IPS-NIHi7 (cell line): ENCODE data around the gene DIPK1B.

ENCODE experiments used
- DNase-seq: peaks from one replicate; pipeline ENCODE4 v3.0.0; 2012; ENCODE audit warnings: mixed read lengths; ENCODE audit errors: extremely low spot score

DIPK1B gene

GRCh38 chr9:136711751-136712689, at the start of gene DIPK1B:
Gene DIPK1B, plus strand, starts transcription at chr9:136712572. Its CDS starts 94 bp downstream, at chr9:136712666.
- peak; percentile 99 for DNase-seq

DNA sequence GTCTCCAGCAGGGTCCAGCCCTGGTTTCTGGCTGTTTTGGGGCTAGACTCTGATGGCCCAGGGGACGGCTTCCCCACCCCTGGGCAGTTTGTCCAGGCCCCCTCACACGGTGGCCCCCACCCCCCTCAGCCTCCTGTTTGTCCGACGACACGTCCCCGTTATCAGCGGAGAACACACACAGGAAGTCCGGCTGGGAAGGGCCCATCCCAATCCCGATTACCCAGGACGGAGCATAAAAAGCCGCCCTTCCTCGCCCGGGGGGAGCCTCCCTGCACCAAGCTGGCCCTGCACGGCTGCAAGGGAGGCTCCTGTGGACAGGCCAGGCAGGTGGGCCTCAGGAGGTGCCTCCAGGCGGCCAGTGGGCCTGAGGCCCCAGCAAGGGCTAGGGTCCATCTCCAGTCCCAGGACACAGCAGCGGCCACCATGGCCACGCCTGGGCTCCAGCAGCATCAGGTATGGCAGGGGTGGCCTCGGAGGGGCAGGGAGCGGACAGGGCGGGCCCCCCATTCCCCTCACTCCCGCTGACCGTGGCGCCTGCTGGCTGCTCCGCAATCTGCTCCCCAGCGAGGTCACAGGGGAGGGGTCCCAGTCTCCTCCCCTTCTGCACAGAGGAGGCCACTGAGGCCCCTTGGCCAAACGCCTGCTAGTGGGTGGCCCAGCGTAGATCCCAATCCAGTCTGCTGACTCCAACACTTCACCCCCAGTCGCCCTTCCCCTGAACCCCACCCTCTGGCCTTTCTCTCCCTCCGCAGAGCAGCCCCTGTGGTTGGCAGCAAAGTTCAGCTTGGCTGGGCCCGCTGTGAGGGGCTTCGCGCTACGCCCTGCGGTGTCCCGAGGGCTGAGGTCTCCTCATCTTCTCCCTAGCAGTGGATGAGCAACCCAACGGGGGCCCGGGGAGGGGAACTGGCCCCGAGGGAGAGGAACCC, 49.5 kb upstream of the DIPK1B start, which contains the start of gene EGFL7:
Gene EGFL7 (plus strand): TSS at position 261 of the 926 bp plus-strand sequence. CDS start 5,367 bp downstream, outside the sequence.
- DNase-seq, result no peak

DNA sequence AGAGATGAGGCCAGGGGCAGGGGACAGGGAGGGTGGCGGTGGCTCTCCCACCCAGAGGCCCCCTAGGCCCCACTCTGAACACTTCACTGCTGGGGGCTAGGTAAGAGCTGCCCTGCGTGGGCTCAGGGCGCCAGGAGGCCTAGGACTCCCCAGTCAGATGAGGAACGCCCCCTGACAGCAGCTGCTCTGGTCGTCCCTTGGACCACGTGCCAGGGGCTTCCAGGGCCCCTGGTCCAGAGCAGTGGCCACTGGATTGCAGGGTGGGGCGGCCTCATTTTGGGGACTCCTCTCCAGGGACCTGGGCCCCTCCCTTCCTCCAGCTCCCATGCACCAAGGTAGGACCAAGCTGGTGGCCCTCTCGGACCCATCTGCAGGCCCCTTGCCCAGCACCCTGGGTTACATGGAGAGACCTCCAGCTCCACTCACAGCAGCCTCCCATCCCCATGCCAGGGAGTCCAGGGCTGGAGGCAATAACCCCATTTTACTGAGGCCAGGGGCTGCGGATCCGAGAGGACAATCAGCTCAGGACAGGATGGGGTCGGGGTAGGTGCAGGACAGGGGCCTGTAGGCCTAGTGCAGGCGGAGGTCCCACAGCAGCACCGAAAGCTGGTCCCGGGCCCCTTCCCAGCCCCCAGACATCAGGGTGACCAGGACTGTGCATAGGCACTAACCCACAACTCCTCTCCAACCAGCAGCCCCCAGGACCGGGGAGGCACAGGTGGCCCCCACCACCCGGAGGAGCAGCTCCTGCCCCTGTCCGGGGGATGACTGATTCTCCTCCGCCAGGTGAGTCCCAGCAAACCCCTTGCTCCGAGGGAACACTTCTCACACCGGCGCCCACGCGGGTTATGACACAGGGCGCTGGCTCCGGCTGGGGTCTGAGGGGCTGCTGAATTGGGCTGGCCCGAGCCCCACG, 48.1 kb upstream of the DIPK1B start:
- DNase-seq, result no peak

GRCh38 chr9:136665111-136665703, 47.2 kb upstream of the DIPK1B start:
- peak; percentile 79 for DNase-seq

DNA sequence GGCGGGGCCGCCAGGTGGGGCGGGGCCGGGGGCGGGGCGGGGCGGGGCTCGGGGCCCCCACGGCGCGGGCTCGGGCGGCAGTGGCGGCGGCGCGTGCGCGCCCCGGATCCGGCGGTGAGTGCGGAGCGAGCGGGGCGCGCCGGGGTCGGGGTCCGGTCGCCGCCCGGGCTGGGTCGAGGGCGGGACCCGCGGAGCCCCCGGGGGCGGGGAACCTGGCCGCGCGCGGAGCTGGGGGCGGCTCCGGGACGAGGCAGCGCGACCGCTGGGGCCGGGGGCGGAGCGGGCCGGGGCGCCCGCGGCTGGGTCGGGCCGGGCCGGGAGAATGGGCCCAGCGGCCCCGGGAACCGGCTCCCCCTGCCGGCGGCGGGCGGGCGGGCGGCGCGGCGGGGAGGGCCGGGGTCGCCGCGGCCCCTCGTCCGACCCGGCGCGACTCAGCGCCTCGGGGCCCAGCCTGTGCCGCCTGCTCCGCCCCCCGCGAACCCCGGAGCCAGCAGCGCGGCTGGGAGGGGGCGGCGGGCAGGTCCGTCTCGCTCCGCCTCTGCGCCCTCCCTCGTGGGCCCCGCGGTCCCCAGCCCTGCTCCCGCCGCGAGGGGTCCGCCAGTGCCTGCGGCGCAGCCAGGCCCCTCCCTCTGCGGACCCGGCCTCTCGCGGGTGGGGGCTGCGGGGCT, 46.5 kb upstream of the DIPK1B start:
- DNase-seq, result peak; percentile 80

- no peak for DNase-seq
These were observed 45.8 kb upstream of the DIPK1B start for GRCh38 chr9:136666372-136667213.

- no peak for DNase-seq
These were observed 45.0 kb upstream of the DIPK1B start for GRCh38 chr9:136667214-136667939.

GRCh38 chr9:136667940-136668760, 44.2 kb upstream of the DIPK1B start:
- no peak for DNase-seq

GRCh38 chr9:136668983-136669790, 43.2 kb upstream of the DIPK1B start:
- no peak for DNase-seq

DNA sequence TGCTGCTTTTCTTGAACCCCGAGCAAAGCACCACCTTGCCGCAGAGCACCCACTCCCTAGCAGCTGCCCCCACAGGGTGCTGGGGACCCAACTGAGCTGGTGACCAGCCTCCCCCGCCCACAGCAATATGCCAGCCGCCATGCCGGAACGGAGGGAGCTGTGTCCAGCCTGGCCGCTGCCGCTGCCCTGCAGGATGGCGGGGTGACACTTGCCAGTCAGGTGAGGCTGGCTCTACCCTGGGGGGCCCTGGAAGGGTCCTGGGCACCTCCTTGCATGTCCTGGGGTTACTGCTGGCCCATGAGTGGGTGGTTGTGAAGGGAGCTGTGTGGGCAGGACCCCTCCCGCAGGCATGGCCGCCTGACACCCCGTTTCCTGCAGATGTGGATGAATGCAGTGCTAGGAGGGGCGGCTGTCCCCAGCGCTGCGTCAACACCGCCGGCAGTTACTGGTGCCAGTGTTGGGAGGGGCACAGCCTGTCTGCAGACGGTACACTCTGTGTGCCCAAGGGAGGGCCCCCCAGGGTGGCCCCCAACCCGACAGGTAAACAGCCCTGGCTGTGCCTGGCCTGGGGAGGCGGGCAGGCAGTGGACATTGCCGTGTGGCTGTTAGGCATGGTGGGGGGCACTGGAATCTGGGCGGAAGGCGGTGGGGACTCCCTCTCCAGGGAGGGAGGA, 42.4 kb upstream of the DIPK1B start:
- DNase-seq, result no peak

DNA sequence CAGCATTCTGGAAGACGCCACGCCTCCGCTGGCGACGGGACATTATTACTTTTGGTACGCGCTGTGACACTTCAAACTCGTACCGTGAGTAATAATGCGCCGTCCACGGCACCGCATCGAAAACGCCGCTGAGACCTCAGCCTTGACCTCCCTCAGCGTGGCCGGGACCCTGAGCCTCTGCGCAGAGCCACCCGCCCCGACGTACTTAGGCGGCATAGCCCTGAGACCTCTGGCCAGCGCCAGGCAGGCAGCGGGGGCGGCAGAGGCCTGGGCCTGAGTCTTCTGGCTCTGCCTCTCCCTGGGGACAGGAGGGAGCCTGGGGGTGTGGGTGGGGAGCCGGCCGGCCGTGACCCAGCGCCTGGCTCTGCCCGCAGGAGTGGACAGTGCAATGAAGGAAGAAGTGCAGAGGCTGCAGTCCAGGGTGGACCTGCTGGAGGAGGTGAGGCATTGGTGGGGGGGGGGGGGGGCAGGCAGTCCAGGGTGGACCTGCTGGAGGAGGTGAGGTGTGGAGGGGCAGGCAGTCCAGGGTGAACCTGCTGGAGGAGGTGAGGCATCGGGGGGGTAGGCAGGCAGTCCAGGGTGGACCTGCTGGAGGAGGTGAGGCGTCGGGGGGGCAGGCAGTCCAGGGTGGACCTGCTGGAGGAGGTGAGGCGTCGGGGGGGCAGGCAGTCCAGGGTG, 41.7 kb upstream of the DIPK1B start:
- DNase-seq, result no peak

DNA sequence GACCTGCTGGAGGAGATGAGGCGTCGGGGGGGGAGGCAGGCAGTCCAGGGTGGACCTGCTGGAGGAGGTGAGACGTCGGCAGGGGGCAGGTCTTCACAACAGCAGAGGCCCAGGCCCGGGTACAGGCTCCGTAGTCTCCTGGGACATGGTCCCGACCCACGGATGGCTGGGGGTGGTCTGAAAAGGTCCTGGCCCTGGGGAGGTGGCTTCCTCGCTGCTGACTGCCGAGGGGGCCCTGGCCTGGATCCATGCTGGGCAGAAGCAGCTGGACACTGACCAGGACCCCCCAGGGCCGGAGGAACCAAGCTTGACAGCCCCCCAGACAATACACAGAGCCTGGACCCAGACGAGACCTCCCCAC, 41.1 kb upstream of the DIPK1B start:
- DNase-seq, result no peak

GRCh38 chr9:136671646-136672430, 40.5 kb upstream of the DIPK1B start:
- peak; percentile 90 for DNase-seq

DNA sequence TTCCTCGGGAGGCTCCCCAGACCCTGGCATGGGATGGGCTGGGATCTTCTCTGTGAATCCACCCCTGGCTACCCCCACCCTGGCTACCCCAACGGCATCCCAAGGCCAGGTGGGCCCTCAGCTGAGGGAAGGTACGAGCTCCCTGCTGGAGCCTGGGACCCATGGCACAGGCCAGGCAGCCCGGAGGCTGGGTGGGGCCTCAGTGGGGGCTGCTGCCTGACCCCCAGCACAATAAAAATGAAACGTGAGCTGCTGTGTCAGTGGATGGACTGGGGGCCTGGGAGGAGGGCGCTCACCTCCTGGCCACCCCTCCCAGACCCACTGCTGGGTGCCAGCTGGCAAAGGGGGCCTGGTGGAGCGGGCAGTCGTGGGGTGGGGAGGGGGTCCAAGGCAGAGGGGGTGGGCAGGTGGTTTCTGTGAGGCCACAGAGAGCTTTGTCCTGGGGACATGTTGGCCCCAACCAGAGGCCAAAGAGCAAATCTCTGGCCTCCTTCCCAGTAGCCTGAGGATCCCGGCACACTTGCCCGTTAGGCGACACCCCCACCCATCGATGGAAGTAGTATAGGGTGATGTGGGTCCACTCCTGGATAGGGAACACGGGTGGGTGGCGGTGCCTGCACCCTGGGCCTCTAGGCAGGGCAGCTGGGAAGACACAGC, 39.8 kb upstream of the DIPK1B start:
- DNase-seq, result no peak
